ENCODE measurements around the gene CLSTN2. TPM values are rescaled to one million over a fixed set of nuclear protein-coding genes. Genes with fewer than 3 reads are reported as not detected.

CLSTN2 gene
- total RNA-seq, 1 experiment from 2014 or later = 0.02 TPM

DNA sequence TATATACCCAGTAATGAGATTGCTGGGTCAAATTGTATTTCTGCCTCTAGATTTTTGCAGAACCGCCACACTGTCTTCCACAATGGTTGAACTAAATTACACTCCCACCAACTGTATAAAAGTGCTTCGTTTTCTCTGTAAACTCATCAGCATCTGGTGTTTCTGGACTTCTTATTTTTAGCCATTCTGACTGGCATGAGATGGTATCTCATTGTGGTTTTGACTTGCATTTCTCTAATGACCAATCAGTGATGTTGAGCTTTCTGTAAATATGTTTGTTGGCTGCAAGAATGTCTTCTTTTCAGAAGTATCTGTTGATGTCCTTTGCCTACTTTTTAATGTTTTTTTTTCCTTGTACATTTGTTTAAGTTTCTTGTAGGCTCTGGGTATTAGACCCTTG, 560.0 kb downstream of the CLSTN2 start:
- Histone ChIP-seq H3K27ac (ENCODE audit: low read depth, low read length) (no peak overlapping the region), H3K9ac (ENCODE audit: low read length) (no peak overlapping the region), H4K20me1 (ENCODE audit: insufficient read depth) (no peaks in the 10 kb centered on the region), H3K4me3 (replicated peaks in 1 of 2; ENCODE audit: low read depth in 1 of 2, low read length in 2 of 2) (no peak overlapping the region), H3K79me2 (ENCODE audit: insufficient read depth, low read length) (no peaks in the 10 kb centered on the region), H2AFZ (ENCODE audit: low read depth, low read length, poor library complexity, severe bottlenecking) (no peak overlapping the region), H3K9me2 (ENCODE audit: insufficient read depth) (no peaks in the 10 kb centered on the region), H3K36me3 (ENCODE audit: control insufficient read depth in 1 of 2, insufficient read depth in 2 of 2, low read length in 2 of 2) (no peaks in the 10 kb centered on the region), H3K27me3 (ENCODE audit: insufficient read depth, low read length) (peaks cover 35% of the 10 kb centered on the region), H3K4me1 (ENCODE audit: control insufficient read depth in 1 of 2, insufficient read depth in 2 of 2, low read length in 2 of 2) (no peaks in the 10 kb centered on the region), H3K4me2 (ENCODE audit: low read length) (no peak overlapping the region), H3K9me3 (ENCODE audit: control insufficient read depth in 1 of 2, insufficient read depth in 1 of 2, low read depth in 1 of 2, low read length in 2 of 2) (no peaks in the 10 kb centered on the region)
- ChIA-PET RAD21 (ENCODE audit: low non-redundant PET in 1 of 2, low total read pairs in 2 of 2, uncharacterized antibody in 2 of 2, unreplicated experiment in 2 of 2) (no interaction called here), POLR2A (no interaction called here), CTCF (no interaction called here)
- no TSS peak for BruUV-seq (replicated peaks)
- intact Hi-C loops (cut with micrococcal nuclease) = no loop called here
- ATAC-seq (no peak), DNase-seq (ENCODE audit: low read depth, low spot score) (no peak)
- no peak for TF ChIP-seq JUND (IDR thresholded peaks at IDR 0.05)
- TF ChIP-seq SRF (IDR thresholded peaks at IDR 0.05; ENCODE audit: low read depth) = no peak
- TF ChIP-seq, protein P1, sequence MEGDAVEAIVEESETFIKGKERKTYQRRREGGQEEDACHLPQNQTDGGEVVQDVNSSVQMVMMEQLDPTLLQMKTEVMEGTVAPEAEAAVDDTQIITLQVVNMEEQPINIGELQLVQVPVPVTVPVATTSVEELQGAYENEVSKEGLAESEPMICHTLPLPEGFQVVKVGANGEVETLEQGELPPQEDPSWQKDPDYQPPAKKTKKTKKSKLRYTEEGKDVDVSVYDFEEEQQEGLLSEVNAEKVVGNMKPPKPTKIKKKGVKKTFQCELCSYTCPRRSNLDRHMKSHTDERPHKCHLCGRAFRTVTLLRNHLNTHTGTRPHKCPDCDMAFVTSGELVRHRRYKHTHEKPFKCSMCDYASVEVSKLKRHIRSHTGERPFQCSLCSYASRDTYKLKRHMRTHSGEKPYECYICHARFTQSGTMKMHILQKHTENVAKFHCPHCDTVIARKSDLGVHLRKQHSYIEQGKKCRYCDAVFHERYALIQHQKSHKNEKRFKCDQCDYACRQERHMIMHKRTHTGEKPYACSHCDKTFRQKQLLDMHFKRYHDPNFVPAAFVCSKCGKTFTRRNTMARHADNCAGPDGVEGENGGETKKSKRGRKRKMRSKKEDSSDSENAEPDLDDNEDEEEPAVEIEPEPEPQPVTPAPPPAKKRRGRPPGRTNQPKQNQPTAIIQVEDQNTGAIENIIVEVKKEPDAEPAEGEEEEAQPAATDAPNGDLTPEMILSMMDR (IDR thresholded peaks at IDR 0.05 in 2 of 3, conservative IDR thresholded peaks at IDR 0.05 in 1 of 3; ENCODE audit: borderline replicate concordance in 1 of 3, insufficient read depth in 1 of 3, low read depth in 2 of 3, low read length in 2 of 3) = no peak

GRCh38 chr3:140497331-140497730, 562.3 kb downstream of the CLSTN2 start:
- no peaks in the 10 kb centered on the region for H3K79me2 ChIP-seq (ENCODE audit: insufficient read depth, low read length)
- BruUV-seq (replicated peaks) = no TSS peak
- TF ChIP-seq ZNF274 (IDR thresholded peaks at IDR 0.05; ENCODE audit: low read depth, low read length) (no peak), ELF1 (IDR thresholded peaks at IDR 0.05; ENCODE audit: borderline replicate concordance, low read depth) (no peak), SRF (IDR thresholded peaks at IDR 0.05; ENCODE audit: low read depth) (no peak), ZBTB33 (IDR thresholded peaks at IDR 0.05; ENCODE audit: extremely low read depth, insufficient replicate concordance, low read length) (no peak), EGR1 (IDR thresholded peaks at IDR 0.05; ENCODE audit: low read depth) (no peak), SIN3A (IDR thresholded peaks at IDR 0.05; ENCODE audit: low read depth) (no peak), POLR2A (IDR thresholded peaks at IDR 0.05; ENCODE audit: borderline replicate concordance, extremely low read depth, insufficient read depth, insufficient read length) (no peak), EZH2phosphoT487 (IDR thresholded peaks at IDR 0.05; ENCODE audit: borderline replicate concordance) (no peak), RAD21 (IDR thresholded peaks at IDR 0.05; ENCODE audit: low read depth) (no peak), TCF7L2 (IDR thresholded peaks at IDR 0.05; ENCODE audit: borderline replicate concordance, extremely low read depth, insufficient read depth, insufficient read length) (no peak), MAX (IDR thresholded peaks at IDR 0.05) (no peak), JUND (IDR thresholded peaks at IDR 0.05) (no peak), FOSL1 (IDR thresholded peaks at IDR 0.05; ENCODE audit: low read depth) (no peak)
- TF ChIP-seq, protein P1 (IDR thresholded peaks at IDR 0.05 in 2 of 3, conservative IDR thresholded peaks at IDR 0.05 in 1 of 3; ENCODE audit: borderline replicate concordance in 1 of 3, insufficient read depth in 1 of 3, low read depth in 2 of 3, low read length in 2 of 3) = no peak

More at GRCh38 chr3:140497331-140497730, 562.3 kb downstream of the CLSTN2 start:
- POLR2A ChIA-PET = no interaction called here
- no peaks in the 10 kb centered on the region for H3K36me3 ChIP-seq (ENCODE audit: control insufficient read depth in 1 of 2, insufficient read depth in 2 of 2, low read length in 2 of 2)
- intact Hi-C loops (cut with micrococcal nuclease) = no loop called here
- no peak for DNase-seq (ENCODE audit: low read depth, low spot score)
- no peaks in the 10 kb centered on the region for H3K9me3 ChIP-seq (ENCODE audit: control insufficient read depth in 1 of 2, insufficient read depth in 1 of 2, low read depth in 1 of 2, low read length in 2 of 2)
- H2AFZ ChIP-seq (ENCODE audit: low read depth, low read length, poor library complexity, severe bottlenecking) = no peak overlapping the region
- ATAC-seq = no peak
- CTCF ChIA-PET = no interaction called here
- H3K4me1 ChIP-seq (ENCODE audit: control insufficient read depth in 1 of 2, insufficient read depth in 2 of 2, low read length in 2 of 2) = no peaks in the 10 kb centered on the region
- H3K27me3 ChIP-seq (ENCODE audit: insufficient read depth, low read length) = peaks cover 38% of the 10 kb centered on the region
- H4K20me1 ChIP-seq (ENCODE audit: insufficient read depth) = no peaks in the 10 kb centered on the region
- H3K9ac ChIP-seq (ENCODE audit: low read length) = no peak overlapping the region
- RAD21 ChIA-PET (ENCODE audit: low non-redundant PET in 1 of 2, low total read pairs in 2 of 2, uncharacterized antibody in 2 of 2, unreplicated experiment in 2 of 2) = no interaction called here
- no peak overlapping the region for H3K27ac ChIP-seq (ENCODE audit: low read depth, low read length)
- no peak overlapping the region for H3K4me2 ChIP-seq (ENCODE audit: low read length)
- H3K4me3 ChIP-seq (replicated peaks in 1 of 2; ENCODE audit: low read depth in 1 of 2, low read length in 2 of 2) = no peak overlapping the region
- H3K9me2 ChIP-seq (ENCODE audit: insufficient read depth) = no peaks in the 10 kb centered on the region

Measured in HCT116 (cell line).